Fibroblast of upper back skin (primary cell): ENCODE measurements around the gene PNPLA5.
A peak's percentile ranks its signal among the peaks of the same experiment; 100 is the strongest.

ENCODE experiments used
- DNase-seq: peaks from one replicate; pipeline ENCODE4 v3.0.0-alpha.2; 2013

PNPLA5 gene

GRCh38 chr22:43833286-43834240 is 58.2 kb downstream of the PNPLA5 start:
- no peak for DNase-seq

GRCh38 chr22:43832393-43833265 is 59.2 kb downstream of the PNPLA5 start:
- no peak for DNase-seq

DNA sequence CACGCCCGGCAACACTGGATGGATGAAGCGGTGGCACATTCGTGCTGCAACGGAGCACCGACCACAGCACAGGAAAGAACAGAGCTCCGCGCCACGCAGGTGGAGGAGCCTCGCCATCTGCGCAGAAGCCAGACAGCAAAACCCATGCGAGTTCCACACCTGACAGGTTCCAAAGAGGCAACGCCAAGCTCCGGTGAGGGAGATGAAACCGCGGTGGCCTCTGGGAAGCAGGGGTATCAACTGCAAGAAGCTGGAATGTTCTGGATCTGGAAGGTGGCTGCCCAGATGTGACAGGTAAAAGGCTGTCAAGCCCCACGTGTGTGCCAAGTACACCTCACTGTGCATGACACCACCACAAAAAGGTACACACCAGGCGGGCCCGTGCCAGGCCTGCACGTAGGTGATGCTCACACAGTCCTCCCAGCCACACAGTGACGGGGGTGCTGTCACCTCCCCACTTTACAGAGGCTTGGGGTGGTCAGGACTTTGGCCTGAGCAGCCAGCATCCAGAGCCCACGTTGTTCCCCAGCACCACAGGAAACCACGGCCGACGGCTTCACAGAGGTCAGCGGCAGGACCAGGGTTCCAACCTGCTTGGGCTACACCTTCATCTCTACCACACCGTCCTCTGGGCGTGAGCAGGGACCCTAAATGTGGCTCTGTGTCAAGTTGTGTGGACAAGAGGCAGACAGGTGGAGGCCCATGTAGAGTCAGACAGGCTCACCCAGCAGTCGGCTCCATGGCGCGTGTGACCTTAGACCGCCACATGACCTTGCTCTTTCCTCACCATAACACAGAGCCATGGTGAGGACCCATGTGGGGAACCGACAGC is 60.0 kb downstream of the PNPLA5 start:
- DNase-seq: no peak

- no peak for DNase-seq
Measured at GRCh38 chr22:43830931-43831560, 60.8 kb downstream of the PNPLA5 start.

DNA sequence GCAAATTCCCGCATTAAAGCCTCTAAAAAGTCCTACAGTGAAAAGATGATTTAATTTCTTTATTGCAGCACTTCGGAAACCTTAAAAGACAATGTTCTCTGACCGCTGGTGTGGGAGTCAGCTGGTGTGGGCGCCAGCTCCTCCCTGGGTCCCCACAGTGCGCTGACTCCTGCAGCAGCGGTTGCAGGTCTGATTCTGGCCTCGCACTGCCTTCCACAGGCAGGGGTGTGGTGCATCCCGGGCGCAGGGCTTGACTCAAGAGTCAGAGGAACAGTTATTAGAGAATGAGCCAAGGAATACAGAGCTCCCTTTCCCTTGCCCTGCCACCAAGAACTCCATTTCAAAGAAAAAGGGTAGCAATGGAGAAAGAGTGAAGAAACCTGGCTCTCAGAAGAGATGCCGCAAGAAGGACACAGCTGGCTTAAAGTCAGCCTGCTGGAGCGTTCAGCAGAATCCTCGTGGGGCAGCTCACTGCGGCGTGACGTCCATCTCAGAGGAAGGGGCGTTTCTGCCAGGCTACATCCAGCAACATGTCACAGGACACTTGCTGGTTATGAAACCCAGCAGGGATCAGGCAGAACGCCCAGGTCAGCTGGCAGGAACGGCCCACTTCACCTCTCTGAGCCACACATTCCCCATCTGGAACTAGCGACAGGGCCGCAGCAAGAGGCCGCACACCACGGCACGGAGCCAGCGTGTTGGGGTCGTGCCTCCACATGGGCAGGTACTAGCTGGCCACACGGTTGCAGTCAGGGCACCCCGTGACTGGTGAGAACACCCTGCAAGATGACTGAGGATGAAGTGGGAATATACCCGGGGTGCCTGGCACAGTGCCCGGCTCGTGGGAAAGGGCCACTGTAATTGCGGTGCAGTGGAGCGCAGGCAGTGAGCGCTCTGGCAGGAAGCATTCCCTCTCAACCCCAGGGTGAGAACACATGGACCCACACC is 61.6 kb downstream of the PNPLA5 start:
- peak; percentile 53 for DNase-seq
